ENCODE measurements around the gene PLCB1. TPM values are rescaled to one million over a fixed set of nuclear protein-coding genes. Genes with fewer than 3 reads are reported as not detected.

The PLCB1 gene
- total RNA-seq, 1 experiment from 2014 or later = 11.3 TPM

DNA sequence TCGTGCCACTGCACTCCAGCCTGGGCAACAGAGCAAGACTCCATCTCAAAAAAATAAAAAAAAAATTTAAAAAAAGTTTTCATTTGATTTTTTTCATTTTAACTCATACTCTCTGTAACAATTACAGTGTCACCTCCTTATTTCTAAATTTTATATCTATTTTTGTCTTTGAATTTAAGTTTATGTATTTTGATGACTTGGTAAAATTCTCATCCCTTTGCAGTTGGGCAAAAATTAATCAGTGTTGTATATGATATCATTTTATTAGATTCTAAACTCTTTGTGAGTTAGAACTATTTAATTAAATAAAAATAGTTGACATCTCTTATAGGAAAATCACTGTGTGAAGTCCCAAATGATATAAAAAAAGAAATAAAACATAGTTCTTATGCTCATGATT, 270.7 kb downstream of the PLCB1 start:
- TF ChIP-seq ETV6 (CRISPR knock-in tag; IDR thresholded peaks at IDR 0.05) = no peak
- TF ChIP-seq ZNF121 (CRISPR knock-in tag; IDR thresholded peaks at IDR 0.05) = no peak
- no peak for TF ChIP-seq ZNF423 (CRISPR knock-in tag; IDR thresholded peaks at IDR 0.05)
- no peak for TF ChIP-seq ZBTB21 (CRISPR knock-in tag; IDR thresholded peaks at IDR 0.05; ENCODE audit: borderline replicate concordance)
- TF ChIP-seq SMAD4 (CRISPR knock-in tag; IDR thresholded peaks at IDR 0.05) = no peak
- TF ChIP-seq TEAD4 (CRISPR knock-in tag; IDR thresholded peaks at IDR 0.05) = no peak
- ChIA-PET POLR2A (no interaction called here), CTCF (interaction anchor here (1.3 kb wide), 1 partner anchor 318 kb away, joined by 3 read pairs; no protein-coding TSS in a partner anchor)
- no peak for DNase-seq (ENCODE audit: low spot score)
- Mint-ChIP-seq H3K9me3 (peaks cover 11% of the 10 kb centered on the region; the same call in 1 of the 2 replicates), H3K36me3 (no peaks in the 10 kb centered on the region), H3K4me1 (no peaks in the 10 kb centered on the region), H3K27me3 (ENCODE audit: low read depth) (no peaks in the 10 kb centered on the region), H3K4me3 (no peak overlapping the region), H3K27ac (no peak overlapping the region)
- ATAC-seq = no peak

DNA sequence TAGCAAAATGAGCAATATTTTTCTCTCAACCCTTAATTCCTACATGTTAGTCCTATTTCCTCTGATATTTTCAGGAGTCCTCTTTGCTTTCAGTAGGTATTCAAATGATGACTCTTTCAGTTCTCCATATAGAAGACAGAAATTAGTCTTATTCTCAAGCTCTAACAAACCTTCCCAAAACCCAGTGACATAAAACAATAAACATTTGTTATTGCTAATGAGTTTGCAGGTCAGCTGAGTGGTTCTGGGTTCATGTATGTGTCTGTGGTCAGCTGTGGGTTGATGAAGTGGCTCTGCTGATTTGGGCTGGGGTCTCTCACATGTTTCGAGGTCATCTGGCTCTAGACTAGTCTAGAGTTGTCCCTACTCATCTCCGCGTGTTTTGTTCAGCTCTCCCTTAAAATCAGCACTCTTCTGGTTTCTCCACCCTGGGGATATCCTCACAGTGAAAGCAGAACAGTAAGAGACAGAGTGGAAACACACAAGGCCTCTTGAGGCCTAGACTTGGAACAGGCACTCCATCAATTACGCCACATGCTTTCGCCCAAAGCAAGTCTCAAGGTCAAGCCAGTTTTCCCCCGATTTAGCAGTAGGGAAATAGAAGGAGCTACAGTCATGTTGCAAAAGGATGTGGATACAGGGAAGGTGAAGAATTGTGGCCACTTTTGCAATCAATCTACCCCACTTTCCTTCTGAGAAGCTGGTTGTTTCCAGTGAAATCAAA, 273.0 kb downstream of the PLCB1 start:
- TF ChIP-seq NFE2L1 (CRISPR knock-in tag; IDR thresholded peaks at IDR 0.05) (no peak), SOX15 (CRISPR knock-in tag; IDR thresholded peaks at IDR 0.05) (no peak), ELF4 (CRISPR knock-in tag; IDR thresholded peaks at IDR 0.05; ENCODE audit: low read depth) (no peak), TP53 (CRISPR knock-in tag; IDR thresholded peaks at IDR 0.05) (no peak), TEAD4 (CRISPR knock-in tag; IDR thresholded peaks at IDR 0.05) (no peak), NR3C1 (CRISPR knock-in tag; conservative IDR thresholded peaks at IDR 0.05; ENCODE audit: low read depth) (no peak), CDX4 (CRISPR knock-in tag; IDR thresholded peaks at IDR 0.05; ENCODE audit: borderline replicate concordance) (no peak), ERG (CRISPR knock-in tag; IDR thresholded peaks at IDR 0.05) (no peak), ZNF671 (CRISPR knock-in tag; IDR thresholded peaks at IDR 0.05) (no peak), ZNF317 (CRISPR knock-in tag; IDR thresholded peaks at IDR 0.05; ENCODE audit: borderline replicate concordance, low read depth) (no peak), PRRX2 (CRISPR knock-in tag; IDR thresholded peaks at IDR 0.05) (no peak), ZNF423 (CRISPR knock-in tag; IDR thresholded peaks at IDR 0.05) (no peak), ATF1 (CRISPR knock-in tag; IDR thresholded peaks at IDR 0.05) (no peak), SP1 (CRISPR knock-in tag; conservative IDR thresholded peaks at IDR 0.05) (no peak), FOXP1 (CRISPR knock-in tag; IDR thresholded peaks at IDR 0.05; ENCODE audit: borderline replicate concordance) (no peak), MYBL2 (CRISPR knock-in tag; IDR thresholded peaks at IDR 0.05) (no peak), ETV6 (CRISPR knock-in tag; IDR thresholded peaks at IDR 0.05) (no peak), JAZF1 (CRISPR knock-in tag; IDR thresholded peaks at IDR 0.05) (no peak)
- TF ChIP-seq, protein P1, sequence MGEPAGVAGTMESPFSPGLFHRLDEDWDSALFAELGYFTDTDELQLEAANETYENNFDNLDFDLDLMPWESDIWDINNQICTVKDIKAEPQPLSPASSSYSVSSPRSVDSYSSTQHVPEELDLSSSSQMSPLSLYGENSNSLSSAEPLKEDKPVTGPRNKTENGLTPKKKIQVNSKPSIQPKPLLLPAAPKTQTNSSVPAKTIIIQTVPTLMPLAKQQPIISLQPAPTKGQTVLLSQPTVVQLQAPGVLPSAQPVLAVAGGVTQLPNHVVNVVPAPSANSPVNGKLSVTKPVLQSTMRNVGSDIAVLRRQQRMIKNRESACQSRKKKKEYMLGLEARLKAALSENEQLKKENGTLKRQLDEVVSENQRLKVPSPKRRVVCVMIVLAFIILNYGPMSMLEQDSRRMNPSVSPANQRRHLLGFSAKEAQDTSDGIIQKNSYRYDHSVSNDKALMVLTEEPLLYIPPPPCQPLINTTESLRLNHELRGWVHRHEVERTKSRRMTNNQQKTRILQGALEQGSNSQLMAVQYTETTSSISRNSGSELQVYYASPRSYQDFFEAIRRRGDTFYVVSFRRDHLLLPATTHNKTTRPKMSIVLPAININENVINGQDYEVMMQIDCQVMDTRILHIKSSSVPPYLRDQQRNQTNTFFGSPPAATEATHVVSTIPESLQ (CRISPR knock-in tag; IDR thresholded peaks at IDR 0.05) = no peak
- TF ChIP-seq, protein P2, sequence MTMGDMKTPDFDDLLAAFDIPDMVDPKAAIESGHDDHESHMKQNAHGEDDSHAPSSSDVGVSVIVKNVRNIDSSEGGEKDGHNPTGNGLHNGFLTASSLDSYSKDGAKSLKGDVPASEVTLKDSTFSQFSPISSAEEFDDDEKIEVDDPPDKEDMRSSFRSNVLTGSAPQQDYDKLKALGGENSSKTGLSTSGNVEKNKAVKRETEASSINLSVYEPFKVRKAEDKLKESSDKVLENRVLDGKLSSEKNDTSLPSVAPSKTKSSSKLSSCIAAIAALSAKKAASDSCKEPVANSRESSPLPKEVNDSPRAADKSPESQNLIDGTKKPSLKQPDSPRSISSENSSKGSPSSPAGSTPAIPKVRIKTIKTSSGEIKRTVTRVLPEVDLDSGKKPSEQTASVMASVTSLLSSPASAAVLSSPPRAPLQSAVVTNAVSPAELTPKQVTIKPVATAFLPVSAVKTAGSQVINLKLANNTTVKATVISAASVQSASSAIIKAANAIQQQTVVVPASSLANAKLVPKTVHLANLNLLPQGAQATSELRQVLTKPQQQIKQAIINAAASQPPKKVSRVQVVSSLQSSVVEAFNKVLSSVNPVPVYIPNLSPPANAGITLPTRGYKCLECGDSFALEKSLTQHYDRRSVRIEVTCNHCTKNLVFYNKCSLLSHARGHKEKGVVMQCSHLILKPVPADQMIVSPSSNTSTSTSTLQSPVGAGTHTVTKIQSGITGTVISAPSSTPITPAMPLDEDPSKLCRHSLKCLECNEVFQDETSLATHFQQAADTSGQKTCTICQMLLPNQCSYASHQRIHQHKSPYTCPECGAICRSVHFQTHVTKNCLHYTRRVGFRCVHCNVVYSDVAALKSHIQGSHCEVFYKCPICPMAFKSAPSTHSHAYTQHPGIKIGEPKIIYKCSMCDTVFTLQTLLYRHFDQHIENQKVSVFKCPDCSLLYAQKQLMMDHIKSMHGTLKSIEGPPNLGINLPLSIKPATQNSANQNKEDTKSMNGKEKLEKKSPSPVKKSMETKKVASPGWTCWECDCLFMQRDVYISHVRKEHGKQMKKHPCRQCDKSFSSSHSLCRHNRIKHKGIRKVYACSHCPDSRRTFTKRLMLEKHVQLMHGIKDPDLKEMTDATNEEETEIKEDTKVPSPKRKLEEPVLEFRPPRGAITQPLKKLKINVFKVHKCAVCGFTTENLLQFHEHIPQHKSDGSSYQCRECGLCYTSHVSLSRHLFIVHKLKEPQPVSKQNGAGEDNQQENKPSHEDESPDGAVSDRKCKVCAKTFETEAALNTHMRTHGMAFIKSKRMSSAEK (CRISPR knock-in tag; IDR thresholded peaks at IDR 0.05; ENCODE audit: borderline replicate concordance) = no peak
- Mint-ChIP-seq H3K4me3 (no peak overlapping the region), H3K4me1 (no peaks in the 10 kb centered on the region), H3K36me3 (no peaks in the 10 kb centered on the region), H3K27ac (no peak overlapping the region), H3K27me3 (ENCODE audit: low read depth) (no peaks in the 10 kb centered on the region), H3K9me3 (0 out of 2 replicates have a peak, but pooled peaks cover 6% of the 10 kb centered on the region)
- ChIA-PET POLR2A (no interaction called here), CTCF (interaction anchor here (1.1 kb wide), 1 partner anchor 361 kb away, joined by 4 read pairs; no protein-coding TSS in a partner anchor)
- DNase-seq (ENCODE audit: low spot score) (no peak), ATAC-seq (no peak)

Data from WTC11 (cell line).